Measurements from ENCODE around the gene SHC3.

Gene SHC3

DNA sequence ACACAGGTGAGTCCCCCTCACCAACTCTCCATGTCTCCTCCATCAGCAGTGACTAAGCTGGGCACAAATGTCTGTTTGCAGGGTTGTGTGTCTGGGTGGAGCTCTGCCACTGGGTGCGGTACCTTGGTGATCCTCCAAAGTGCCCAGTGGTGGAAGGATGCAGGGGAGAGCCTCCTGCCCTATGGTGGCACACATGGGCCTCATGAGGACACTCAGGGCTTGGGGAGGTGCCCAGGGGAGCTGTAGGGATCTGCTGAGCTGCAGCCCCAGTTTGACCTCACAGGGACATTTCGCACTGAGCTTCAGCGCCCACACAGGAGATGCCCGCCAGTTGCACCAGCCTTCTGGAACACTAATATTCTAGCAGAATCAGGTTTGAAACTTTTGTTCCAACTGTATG is 157.9 kb downstream of the SHC3 start:
- no peak for FAIRE-seq

- FAIRE-seq = no peak
These were observed 163.3 kb downstream of the SHC3 start for GRCh38 chr9:89015336-89015735.

DNA sequence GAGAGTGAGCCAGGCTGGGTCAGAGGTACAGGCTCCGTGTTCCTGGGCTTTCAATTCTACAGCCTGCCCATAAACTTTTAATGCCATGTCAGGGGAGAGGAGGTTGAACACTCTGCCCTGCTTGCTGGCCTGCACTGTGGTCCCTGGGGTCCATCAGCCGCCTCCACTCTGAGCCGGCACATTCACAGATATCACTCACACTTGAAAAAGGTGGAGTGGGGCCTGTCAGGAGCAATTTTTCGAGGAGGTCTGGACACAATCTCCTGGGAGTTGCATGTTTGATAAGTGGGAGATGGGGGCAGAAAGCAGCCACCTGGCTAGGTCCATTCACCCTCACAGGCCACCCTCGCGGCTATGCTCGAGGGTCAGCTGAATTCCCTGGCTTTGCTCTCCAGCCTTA is 164.5 kb downstream of the SHC3 start:
- no peak for FAIRE-seq

- FAIRE-seq = no peak
These were observed 165.0 kb downstream of the SHC3 start for GRCh38 chr9:89013660-89014059.

DNA sequence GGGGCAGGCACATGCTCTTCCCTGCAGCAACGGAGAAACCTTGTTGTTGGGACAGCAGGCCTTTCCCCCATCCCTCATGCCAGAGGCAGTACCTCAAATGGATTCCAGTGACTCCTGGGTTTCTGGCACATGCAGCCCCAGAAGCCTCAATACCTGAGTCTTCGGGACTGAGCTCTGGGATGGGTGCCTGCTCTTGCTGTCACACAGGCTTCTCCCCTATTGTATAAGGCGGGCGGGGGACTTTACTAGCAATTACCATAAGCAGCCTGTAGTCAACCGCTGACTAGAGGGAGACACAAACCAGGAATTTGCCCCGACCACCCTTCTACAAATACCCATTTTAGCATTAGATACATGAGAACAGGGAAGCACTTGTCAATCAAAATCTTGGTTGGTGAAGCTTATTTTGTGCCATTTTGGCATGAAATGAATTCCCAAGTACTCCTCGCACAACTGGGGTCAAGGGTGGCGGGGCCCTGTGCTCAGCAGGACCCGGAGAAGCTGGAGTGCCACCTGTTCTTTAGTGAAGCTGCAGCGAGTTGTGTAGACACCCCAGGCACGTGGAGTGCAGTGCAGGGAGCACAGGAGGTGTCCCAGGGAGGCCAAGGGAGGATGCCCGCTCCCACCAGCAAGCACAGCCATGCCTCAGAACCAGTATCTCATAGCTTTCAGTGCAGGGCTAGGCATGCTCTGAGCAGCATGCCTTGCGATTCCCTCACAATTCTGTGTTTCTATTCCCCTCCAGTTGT is 166.2 kb downstream of the SHC3 start:
- no peak for FAIRE-seq

DNA sequence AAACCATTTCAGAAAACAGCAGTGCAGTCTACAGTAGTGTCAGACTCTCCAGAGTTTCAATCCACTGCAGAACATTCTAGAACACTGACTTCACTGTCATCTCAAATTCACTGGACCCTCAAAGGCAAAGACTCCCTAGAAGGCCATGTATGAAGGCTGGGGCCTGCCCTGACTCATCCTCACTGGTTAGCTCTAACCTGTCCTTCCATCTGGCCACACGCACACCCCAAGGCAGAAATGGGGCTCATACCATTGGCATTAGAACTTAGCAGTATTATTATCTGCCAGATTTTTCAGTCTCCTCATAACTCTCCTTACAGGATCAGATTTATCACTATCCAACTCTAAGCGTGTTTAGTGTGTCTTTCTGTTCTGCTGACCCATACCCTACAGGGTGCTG is 166.9 kb downstream of the SHC3 start:
- no peak for FAIRE-seq

- no peak for FAIRE-seq
These were observed 168.0 kb downstream of the SHC3 start for GRCh38 chr9:89010526-89011111.

DNA sequence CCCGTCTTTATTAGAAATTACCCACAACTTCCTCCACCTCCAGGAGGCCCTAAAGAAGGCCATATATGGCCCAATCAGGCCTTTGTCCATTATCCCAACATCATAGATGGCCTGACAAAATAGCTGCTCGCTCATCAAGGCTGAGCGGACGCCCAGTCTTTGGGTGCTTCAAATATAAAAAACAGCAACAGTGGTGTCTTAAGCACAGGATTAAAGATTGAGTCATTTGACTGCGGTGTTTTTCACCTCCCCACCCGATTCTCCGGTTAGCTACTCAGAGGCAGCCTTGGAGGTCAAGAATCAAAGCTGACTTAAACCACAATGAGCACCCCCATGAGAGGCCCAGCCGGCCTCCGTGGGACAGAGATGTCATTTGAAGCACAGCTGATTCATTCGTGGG is 168.6 kb downstream of the SHC3 start:
- no peak for FAIRE-seq

DNA sequence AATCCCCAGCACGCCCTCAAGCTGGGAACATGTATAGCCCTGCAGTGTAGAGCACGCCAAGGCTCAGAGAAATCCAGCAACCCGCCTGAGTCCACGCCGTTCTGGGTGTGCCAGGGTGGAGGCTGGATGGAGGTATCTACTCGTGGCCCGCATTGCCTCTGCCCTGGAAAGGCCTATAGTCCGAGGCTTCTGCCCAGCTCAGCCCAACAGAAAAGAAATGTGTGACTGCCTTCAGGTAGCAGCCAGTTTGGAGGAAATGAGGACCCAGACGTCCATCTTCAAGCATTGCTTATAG is 169.1 kb downstream of the SHC3 start:
- no peak for FAIRE-seq

DNA sequence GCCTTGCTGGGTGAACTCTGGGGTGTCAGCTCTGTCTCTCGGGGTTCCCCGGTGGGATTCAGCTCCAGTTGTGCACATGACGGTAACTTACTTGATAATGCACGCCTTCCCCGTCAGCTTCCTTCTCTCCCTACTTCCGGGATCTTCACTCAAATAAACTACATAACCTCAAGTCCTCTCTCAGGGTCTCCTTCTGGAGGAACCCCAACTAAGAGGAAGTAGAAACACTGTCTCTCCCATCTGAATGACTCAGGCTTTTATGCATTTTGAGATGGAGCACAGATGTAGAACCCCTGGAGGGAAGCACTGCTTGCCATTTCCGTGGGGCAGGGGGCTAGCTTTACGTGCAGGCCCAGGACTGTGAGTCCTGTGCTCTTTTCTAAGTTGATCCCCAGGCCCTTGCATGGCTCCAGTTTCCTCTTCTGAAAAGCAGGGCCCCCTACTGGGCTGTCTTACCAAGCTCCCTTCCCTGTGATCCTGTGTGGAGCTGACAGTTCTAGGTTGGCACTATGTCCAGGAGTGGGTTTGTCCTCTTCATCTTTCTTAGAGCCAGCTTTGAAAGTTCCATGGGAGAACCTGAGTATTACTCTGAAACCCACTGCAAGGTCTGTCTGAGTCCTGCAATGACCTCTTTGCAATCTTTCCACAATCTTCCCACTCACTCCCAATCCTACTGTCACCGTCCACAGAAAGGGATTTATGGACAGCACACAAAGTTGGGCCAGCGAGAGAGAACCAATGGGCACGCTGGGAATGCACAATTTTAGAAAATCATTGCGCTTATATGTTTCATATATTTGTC is 169.7 kb downstream of the SHC3 start:
- no peak for FAIRE-seq

DNA sequence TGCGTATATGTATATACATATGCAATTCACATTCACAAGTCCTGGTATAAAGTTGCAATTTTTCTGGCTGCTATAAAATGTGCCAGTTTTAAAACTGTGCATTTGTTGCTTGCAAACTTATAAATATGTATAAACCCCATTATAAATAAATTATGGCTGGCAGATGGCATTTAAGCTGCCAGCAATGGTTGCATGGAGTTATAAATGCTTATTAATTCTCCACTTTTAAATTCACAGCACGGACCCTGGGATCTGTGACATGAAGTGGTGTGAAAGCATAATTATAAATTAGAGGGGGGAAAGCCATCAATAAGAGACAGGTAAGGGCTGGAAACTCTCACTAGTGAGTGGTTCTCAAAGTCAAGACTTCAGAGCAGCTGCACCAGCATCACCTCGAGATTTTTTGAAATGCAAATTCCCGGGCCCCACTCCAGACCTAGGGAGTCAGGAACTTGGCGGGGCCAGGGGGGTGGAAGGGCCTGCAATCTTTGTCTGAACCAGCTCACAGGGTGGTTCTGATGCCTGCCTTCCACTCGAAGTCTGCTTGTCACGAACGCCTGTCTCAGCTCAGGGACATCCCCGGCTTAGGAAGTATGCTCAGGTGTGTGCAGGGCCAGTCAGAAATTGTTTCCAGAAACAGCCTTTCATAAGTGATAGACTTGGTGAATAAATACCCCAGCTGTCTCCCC is 170.4 kb downstream of the SHC3 start:
- no peak for FAIRE-seq

- no peak for FAIRE-seq
These were observed 171.3 kb downstream of the SHC3 start for GRCh38 chr9:89006996-89007967.

- FAIRE-seq = peak; percentile 39
These were observed 172.4 kb downstream of the SHC3 start for GRCh38 chr9:89006267-89006666.

- no peak for FAIRE-seq
These were observed 173.3 kb downstream of the SHC3 start for GRCh38 chr9:89005323-89005722.

DNA sequence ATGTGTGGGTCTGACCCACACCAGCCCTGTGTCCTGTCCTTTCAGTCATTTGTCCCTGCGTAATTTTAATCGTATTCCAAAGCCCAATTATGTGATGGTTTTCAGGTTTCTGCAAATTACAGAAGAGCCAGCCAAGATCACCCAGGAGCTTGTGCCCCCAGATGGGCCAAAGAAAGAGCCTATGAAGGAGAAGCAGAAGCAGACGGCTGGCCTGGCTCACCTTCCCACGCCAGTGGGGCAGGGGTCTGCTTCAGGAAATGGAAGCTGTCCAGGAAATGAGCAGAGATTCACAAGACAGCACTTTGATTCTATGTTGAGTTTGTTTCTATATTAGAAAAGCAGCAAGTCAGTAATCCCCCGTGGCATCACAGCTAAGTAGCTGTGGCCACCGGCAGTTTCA is 175.6 kb downstream of the SHC3 start:
- no peak for FAIRE-seq

DNA sequence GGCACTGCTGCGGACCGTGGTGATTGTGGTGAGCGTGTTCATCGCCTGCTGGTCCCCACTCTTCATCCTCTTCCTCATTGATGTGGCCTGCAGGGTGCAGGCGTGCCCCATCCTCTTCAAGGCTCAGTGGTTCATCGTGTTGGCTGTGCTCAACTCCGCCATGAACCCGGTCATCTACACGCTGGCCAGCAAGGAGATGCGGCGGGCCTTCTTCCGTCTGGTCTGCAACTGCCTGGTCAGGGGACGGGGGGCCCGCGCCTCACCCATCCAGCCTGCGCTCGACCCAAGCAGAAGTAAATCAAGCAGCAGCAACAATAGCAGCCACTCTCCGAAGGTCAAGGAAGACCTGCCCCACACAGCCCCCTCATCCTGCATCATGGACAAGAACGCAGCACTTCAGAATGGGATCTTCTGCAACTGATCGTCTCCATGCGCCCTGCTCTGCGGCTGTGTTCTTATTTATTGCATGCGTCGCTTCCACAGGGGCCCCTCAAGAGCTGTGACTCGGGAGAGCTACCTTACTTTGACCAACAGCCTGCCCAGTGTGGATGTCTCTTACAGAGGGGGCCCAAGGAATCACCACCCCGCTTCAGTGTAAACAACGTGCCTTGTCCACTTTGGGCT is 176.6 kb downstream of the SHC3 start:
- no peak for FAIRE-seq

- FAIRE-seq = peak; percentile 12
These were observed 177.4 kb downstream of the SHC3 start for GRCh38 chr9:89000973-89001916.

GRCh38 chr9:89000371-89000781 is 178.2 kb downstream of the SHC3 start:
- FAIRE-seq = no peak

- no peak for FAIRE-seq
These were observed 179.7 kb downstream of the SHC3 start for GRCh38 chr9:88998911-88999310.

DNA sequence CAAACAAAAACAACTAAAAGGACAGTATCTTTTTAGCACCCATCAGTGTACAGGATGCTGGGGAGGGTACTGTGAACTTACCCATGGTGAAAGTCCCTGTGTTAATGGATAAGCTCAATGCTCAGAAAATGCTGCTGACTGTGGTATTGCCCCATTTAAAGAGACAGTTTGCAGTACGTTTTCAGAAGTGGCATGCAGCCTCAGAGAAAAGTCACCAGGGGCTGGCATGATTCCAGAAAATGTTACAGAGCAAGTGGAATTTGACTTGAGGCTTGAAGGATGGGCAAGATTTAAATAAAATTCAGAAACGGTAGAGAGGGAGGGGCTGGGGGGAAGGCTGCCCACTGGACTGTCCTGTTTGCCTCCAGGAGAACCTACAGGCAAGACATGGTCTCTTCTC is 180.1 kb downstream of the SHC3 start:
- no peak for FAIRE-seq

DNA sequence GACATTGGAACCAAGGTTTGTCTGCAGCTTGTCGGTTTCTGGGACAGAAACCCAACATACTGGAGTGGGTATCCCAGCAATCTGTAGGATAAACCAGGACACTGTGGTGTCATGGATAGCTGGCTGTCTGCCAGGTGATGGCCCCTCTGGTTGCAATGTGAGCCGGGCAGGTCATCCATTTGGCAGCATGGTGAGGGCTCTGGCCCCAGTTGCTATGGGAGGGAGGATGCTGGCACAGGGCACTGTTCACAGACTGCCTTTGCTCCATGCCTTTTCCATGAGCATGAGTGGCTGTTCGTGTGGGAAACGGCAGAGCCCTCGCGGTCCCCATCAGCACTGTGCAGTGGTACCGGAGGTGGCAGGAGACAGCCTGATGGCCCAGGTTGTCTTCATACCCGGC is 181.0 kb downstream of the SHC3 start:
- FAIRE-seq = no peak
